GM19395 (cell line): Measurements from ENCODE around the gene CACNA2D2.

Experiments used
- ATAC-seq: cut with Tn5 transposase; IDR thresholded peaks from one replicate; pipeline ENCODE4 v1.9.1; 2021; ENCODE audit warnings: mild to moderate bottlenecking, moderate library complexity; ENCODE audit not compliant: unreplicated experiment

The CACNA2D2 gene

DNA sequence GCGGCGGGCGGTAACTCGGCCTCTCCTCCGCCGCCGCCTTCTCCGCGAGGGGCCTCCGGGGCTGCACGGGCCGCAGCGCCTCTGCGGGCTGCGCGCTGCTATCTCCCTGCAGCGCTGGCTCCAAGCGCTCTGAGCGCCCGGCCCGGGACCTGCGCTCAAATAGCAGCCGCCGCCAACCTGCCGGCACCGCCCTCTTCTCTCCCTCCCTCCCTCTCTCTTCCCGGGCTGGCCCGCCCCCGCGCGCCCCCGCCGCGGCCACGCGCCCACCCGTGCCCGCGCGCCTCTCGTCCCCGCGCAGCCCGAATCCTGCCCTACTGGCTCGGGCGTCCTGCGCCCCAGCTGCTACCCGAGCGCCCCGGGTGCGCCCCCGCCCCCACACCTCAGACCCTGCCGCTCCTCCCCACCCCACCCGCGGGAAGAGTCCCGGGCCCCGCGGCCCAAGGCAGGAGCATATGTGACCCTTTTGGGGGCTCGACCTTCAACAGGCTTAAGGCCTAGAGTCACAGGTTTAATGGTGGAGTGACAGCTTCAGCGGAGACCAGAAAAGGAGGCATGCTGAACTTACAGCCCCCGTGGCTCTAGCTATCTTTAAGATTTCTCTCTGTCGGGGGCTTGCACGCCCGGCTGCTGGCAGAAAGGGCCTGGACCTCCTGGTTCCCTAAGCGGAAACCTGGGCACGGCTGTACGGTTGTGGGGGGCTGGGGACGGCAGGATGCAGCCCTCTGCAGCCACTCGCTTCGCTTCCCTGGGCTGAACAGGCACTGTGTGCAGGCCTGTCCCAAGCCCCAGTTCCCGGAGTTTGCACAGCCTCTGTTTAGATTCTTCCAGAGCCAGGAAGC lies at the start of gene CACNA2D2:
Gene CACNA2D2 (minus strand): TSS at position 131 of the 839 bp plus-strand sequence. CDS start 211 bp downstream, outside the sequence.
- no peak for ATAC-seq

DNA sequence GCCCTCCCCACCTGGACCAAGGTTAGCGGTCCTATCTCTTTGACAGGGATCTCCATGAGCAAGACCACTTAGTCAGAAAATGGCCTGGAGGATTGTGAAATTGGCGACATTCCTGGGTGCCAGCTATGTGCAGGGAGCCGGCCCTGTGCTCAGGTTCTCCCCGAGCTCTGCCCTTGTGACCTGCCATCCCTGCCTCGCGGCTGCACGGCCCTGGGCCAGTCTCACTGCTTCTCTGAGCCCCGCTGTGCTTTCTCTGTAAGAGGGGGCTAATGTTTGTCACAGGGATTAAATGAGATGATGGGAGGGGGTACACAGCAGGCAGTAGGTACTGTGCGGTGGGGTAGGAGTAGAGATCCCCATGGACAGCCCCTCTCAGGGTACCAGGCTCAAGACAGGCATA lies 49.2 kb upstream of the CACNA2D2 start:
- no peak for ATAC-seq

DNA sequence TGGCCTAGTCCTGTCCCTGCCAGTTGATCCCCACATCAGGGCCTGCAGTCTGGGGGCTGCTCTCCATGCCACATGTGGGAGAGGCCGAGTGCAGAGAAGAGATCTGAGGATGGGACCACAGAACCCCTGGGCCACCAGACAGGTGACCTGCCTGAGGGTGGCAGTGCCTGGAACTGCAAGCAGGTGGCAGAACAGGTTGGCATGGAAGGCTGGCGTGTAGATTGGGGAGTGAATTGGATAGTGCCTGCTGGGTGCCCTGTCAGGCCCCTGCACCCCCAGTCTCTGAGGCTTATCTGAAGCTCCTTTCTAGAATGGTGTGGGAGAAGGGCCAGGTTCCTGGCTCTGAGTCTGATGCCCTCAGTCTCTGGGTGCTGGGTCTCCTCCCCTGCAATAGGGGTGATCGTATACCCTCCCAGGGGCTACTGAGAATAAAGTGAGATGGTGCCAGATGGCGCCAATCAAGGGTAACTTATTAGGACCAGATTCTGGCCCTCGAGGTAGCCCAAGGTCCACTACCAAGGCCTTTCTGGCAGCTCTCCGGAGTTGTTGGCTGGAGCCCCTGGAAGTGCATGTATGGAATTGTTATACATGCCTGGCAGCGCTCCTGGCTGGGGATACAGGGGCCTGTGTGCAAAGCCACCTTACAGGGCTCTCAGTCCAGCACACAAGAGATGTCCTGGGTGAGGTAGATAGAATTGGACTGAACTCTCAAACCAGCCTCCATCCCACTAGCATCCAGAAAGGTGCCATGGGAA lies 48.4 kb upstream of the CACNA2D2 start:
- ATAC-seq = no peak

DNA sequence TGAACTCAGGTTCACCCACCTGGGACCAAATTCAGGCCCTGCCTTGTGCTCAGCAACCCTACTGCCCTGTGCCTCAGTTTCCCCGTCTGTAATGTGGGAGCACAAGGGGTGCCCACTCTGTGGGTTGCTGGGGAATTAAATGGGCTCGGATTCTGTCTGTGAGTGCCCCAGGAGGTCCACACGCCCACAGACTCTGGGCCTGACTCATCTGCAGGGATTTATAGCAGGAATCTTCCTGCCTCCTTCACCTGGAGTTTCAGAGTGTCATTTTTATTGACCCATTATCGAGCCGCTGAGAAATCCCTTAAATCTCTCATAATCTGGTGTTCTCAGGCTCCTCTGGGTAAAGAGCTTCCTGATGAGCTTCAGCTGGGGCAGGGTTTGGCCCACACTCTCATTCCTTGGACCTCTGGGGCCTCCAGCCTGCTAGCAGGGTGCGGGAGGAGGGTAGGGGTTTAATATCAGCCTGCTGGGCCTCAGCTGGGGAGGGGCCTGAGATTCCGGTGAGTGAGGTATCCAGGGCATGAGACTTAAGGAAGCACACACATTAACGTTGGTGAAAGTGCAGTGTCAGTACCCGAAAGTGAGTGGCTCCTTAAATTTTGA lies 47.7 kb upstream of the CACNA2D2 start:
- no peak for ATAC-seq

DNA sequence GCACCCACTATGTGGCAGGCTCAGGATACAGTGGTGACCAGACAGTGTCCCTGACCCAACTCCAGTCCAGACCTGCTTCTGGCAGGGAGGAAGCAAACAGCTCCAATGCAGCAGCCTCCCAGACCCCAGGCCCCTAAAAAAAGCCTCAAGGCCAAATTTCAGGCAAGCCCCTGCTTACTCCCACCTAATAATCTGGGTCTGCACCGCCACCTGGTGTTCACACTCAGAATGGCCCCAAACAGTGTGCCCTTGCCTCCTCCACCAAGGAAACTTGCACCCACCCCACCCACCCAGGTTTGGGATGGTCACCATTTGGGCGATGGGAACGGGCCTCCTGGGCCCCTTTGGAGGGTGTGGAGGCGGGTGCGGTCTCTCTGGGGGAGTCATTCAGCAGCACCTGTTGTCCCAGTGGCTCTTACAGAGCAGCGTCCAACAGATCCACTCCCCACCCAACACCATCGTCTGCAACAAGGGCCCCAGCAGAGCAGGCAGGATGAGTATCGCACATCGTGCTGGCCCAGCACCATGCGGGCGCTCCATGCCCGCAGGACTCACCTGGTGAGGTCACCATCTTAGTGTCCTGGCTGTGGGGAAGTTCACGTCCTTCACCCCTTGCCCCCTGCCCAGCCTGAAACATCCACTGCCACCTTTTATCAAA lies 46.8 kb upstream of the CACNA2D2 start:
- ATAC-seq = peak; percentile 57

DNA sequence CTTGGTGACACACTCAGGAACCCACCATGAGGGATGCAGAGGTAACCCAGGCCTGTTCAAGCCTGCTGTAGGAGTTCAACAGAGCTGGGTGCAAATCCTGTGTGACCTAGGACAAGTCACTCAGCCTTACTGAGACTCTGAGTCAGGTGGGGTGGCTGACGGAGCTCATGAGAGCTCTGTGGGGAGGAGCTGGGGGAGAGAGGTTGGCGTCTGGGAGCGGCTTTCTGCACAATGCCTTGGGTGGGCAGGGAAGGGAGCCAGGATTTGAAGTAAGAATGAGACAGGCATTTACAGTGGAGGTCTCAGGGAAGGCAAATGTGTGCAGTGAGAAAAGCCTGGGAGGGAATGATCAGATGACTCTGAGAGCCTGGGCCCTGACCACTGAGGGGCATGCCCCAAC lies 45.8 kb upstream of the CACNA2D2 start:
- no peak for ATAC-seq

DNA sequence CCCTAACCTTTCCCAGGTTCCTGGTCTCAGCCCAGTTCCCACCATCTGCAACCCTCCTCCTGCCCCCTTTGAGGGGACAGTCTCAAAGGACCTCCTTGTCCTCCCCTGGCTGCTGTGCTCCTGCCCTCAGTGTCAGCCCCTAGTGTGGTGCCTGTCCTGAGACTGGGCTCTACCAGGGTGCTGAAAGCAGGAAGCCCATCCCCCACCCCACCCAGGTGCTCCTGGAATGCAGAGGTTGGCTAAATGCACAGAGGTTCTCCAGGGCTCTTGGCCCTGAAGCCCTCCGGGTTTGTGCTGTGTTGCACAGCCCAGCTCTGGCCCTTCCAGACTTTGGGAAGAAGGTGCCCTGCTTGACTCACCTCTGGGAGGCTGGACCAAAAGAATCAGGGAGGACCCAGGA lies 42.3 kb upstream of the CACNA2D2 start:
- no peak for ATAC-seq

DNA sequence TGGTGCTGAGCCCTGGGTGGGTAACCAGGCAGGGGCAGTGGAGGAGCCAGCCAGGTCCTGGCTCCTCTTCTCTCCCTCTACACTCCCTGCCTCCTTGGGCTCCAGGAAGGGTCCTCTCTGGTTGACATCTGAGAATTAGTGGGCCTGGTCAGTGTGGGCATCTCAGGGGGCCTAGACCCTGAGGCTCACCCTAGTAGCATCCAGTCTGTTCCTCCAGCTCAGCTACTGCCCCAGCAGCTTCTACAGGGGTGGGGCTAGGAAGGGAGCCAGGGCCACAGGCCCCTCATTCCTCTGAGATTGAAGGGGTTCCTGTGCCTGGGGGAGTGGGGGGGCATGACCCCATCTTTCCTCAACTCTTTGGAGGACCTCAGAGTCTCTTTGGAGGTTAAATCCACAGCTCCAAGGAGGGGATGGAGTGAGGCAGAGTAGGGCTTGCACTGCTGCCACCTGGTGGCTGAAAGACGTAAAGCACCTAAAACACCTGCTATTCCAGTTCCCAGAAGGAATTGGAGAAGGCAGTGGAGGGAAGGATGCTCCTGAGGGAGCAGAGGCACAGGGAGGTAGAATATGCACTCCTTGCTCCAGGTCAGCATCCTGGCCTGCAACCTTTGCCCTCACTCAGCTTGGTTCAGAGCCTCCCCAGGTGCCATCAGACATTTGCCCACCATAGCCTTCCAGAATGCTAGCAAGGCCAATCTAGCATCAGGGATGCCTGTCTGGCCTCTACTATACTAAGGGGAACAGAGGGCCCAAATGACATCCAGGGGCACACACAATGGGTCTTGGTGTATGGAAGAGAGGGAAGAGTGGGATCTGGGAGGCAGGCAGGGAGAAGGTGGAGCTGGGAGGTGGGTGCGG lies 39.0 kb upstream of the CACNA2D2 start:
- ATAC-seq = no peak

DNA sequence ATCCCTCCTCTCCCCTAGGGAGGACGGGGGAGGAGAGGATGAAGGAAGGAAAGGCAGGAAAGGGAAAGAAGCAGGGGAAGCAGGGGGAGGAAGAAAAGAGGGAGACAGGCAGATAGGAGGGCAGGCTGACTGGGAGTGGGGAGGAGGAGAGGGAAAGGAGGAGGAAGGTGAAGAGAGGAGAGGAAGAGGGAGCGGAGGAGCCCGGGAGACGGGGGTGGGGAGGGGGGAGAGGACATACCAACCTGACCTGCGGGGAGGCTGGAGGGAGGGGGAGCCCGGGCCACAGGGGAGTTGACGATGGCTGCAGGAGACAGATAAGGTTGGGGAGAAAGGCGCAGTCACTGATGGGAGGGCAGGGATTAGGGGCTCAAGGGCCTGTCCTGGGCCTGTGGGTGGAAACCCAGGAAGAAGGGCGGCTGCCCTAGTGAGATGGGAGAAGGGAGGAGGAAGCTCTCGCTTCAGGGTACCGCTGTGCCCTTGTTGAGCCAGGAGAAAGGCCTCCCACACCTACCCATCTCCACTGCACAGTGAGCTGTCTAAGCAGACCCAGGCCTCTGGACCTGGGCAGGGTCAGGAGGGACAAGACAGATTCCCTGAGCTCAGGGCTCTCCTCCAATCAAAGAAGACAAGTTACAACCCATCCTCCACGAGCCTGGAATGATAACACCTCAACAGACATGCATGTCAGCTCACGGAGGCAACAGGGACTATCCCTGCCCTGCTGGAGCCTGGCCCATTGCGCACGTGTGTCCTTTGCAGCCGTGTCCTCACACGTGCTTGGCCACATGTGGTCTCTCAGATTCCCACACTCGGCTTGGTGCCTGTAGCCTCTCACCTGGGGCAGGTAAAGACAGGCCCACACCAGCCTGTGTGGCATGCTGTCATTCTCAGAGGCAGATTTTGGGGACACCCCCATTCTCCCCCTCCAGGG lies 36.2 kb upstream of the CACNA2D2 start:
- ATAC-seq = no peak

DNA sequence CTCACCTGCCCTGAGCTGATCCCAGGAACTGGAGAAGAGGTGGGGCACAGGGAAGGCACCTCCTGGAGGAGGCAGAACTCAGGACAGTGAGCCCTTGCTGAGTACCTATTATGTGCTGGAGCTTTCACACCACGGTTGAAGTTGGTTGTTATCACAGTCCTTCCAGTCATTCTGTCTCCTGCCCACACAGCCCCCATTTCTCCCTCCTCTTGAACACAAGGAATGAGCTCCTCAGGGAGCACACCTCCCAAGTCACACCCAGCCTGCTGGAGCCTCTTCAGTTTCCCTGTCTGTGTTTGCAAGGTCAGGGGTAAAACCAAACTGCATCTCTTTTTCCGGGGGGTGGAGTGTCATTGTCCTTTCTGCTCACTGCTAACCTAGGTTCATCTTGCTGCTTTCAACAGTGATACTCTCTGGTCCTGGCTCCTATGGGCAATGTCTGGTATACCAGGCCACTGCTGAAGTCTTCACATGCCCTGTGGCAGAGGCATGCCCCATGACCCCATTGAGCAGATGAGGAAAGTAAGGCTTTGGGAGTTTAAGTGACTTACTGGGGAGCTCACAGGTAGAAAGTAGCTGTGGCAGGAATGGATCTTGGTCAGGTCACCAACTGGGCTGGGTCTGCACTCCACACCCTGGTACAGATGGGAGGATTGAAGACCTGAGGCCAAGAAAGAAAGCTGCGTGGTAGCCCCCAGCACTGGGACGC lies 34.1 kb upstream of the CACNA2D2 start:
- no peak for ATAC-seq

DNA sequence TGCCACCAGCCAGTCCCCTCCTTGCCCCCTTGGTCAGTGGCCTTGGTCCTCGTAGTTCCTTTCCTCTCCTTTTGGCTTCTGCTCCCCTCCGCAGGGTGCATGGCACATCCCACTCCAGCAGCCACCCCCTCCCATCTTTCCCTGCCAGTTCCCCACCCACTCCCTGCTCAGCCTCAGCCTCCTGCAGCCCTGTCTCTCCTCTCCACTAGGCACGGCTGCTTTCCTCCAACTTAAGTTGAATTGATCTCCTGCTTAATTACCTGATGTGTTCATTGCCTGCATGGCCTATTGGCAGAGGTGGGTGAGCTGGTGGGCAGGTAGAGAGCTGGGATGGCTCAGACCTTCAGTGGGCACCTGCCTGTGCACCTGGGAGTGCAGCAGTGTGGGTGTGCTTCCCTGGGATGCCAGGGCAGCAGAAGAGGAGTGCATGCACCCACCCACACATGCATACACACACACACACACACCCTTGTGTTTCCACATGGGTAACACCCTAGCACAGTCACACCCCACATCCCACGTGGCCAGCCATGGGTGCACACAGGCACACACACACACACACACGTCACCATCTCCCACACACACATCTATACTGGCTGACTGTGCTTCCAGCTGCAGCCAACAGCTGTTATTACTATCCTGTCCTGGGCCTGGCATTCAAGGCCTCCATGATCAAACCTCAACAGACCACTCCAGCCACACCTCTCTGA lies 33.2 kb upstream of the CACNA2D2 start:
- ATAC-seq = no peak

DNA sequence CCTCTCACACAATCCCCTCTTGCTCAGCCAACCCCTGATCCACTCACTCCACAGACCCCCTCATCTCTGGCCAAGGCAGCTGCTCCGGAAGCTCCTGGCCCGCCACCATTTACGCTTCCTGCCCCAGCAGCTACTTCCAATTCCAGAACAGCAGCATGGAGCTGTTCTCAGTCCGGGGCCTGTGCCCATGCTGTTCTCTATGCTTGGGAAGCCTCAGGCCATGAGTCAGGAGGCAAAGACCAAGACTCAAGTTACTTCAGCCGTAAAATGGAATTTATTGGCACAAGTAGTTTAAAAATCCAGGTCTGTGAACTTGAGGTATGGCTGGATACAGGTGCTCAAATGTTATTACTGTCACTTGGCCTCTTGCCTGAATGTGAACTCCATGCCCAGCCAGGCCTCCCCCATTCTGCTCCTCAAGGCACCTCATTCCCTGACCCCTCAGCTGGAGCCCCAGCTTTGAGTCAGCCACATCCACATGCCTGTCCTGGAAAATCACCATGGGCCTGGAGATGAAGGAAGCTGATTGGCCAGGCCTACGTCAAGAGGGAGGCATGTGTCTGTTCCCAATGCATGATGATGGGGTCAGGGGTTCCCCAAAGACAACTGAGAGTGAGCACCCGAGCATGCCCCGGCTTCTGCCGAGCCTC lies 31.4 kb upstream of the CACNA2D2 start:
- no peak for ATAC-seq

DNA sequence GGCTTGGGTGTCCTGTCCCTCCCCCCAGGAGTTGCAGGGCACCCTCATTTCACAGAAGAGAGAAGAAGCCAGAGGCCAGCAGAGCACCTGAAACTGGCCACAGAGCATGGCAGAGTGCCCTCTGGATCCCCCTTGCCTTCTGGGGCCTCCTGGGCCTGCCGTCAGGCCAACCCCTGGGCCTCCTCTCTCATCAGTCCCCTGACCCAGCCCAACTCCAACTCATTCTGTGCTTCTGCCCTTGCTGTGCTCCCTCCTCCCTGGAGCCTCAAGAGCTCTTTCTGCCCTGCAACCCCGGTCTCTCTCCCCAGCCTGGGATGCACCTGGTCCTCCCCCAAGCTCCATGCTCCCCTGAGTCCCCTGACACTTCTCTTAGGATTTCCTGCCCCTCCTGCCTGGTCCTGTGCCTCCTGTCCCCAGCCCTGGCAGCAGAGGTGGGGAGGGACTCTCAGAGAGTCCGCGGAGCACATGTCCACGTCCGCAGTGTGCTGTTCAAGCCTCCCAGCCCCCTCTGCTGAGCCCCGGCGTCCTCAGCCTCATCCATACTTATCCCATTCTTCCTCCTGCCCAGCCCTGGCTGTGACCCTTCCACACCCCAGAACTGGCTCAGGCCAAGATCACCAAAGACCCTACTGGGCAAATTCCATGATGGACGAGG lies 30.5 kb upstream of the CACNA2D2 start:
- no peak for ATAC-seq

DNA sequence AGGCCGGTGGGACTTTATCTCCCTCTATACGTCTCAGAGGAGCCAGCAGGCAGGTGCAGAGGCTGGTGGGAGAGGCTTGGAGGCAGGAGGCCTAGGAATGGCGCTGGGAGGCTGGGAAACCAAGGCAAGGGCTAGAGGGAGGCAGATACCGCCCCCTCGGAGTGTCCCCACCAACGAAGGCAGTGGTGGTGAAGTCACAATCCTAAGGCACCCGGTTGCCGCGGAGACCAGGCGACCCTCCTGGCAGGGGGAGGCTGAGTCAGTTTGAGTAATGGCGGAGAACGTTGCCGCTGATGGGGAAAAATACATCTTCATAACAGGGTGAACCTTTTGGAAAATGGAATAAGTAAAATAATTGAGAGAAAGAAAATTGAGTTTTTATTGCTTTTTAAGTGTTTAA lies 29.9 kb upstream of the CACNA2D2 start:
- no peak for ATAC-seq

DNA sequence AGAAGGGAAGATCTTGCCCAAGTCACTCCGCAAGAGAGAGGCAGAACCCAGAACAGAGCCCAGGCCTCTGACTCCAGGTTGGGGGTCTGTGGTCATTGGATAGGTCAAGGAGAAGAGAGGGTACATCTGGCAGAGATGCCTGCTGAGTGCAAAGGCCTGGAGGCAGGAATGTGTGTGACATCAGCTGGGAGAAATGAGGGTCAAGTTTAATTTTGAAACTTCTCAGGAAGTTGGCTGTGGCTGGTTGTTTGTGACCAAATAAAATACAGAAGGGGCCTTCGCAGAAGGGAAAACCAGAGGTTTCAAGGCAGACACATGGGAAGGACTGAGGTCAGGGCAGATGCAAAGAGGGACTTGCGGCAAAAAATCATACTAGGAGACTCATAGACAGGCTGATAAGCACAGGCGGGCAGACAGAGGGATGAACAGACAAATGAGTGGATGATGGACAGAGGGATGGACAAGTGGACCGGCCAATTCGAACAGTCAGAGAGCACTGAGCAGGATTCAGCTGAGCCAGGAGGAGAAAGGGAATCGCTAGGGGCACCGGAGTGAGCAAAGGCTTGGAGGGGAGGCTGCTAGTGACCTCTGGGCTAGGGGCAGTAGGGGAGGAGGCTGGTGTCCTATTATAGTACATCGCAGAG lies 28.8 kb upstream of the CACNA2D2 start:
- ATAC-seq = no peak

DNA sequence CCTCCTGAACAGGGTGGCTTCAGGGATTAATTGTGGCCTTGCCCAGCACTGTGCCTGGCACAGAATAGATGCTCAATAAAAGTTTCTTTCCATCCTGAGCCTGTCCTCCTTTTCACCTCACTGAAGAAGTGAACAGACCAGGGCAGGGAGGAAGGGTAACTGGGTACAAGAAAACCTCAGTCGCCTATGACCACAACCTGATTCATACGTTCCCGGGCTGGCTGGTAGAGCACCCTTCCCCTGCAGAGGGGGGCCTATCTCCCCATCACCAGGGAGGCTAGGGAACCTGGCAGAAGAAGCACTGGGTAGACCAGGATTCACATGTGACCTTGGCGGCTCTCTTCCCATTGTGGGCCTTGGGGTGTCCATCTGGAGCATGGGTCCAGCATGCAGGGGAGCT lies 27.8 kb upstream of the CACNA2D2 start:
- no peak for ATAC-seq
